NOMO-1 treated with dmso at 0.1 percent for 144 hours (cell line): ENCODE results near the gene CCDC80.
"Not testable (repeated sequence)": the region's sequence is repeated elsewhere in the genome, so short reads cannot be mapped to it uniquely, and the experiment has no call there.

Experiments used
- DNase-seq: peaks from one replicate; lab custom pipeline; 2025; ENCODE audit not compliant: unreplicated experiment; lab: John Stamatoyannopoulos, UW

Gene CCDC80

DNA sequence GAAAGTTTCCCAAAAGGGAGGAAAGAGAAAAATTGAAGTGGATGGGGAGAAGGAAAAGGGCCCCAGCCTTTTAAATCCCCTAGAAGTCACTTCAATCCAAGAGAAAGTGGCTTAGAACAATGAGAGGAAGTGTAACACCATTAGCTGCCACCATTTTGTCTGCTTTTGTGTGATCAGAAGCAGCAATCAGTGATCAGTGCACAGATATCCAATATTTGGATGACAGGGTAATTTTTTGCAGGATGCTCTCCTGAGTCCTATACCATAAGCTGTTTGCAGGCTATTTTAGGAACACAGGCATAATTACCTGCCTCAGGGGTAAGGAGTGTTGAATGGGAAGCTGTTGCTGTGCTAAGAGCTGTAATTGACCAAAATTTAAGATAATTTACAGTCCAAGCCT is 47.7 kb downstream of the CCDC80 start:
- DNase-seq, result no peak

DNA sequence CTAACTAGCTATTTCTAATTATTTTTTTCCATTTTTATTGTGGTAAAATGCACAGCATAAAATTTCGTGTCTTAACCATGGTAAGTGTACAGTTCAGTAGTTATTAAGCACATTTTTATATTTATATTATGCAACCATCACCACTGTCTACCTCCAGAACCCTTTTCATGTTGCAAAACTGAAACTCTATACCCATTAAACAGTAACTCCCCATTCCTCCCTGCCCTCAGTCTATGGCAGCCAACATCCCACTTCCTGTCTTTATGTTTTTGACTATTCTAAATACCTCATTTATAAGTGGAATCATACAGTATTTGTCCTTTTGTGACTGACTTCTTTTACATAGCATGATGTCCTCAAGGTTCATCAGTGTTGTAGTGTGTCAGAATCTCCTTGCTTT is 53.6 kb downstream of the CCDC80 start:
- DNase-seq, result no peak

DNA sequence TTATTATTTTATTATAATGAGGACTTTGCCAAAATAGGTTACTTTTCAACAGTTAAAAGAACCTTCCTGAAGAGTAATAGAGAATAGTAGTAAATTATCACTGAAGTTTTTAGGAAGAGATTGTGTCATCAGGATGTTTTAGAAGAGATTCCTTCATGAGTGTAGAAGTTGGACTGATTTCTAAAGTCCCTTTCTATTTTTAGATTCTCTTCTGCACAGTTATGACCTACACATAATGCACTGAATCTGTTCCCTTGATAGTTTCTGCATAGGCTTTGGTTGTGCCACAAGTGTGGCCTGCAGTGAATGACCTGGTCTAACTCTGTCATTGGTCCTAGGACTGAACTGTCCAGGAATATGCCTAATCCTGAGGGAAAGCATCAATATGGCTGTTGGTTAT is 55.2 kb downstream of the CCDC80 start:
- DNase-seq, result no peak

DNA sequence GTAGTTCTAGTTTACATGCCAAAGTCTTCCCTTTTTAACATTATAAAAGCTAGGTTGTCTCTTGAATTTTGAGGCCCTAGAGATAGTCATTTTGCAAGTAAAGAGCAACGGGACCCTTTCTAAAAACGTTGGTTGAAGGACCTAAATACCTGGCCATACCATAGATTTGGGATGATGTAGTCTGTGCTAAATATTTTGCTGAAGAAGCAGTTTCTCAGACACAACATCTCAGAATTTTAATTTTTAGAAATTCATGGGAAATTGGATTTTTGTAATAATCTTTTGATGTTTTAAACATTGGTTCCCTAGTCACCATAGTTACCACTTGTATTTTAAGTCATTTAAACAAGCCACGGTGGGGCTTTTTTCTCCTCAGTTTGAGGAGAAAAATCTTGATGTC is 57.8 kb downstream of the CCDC80 start:
- DNase-seq, result no peak

DNA sequence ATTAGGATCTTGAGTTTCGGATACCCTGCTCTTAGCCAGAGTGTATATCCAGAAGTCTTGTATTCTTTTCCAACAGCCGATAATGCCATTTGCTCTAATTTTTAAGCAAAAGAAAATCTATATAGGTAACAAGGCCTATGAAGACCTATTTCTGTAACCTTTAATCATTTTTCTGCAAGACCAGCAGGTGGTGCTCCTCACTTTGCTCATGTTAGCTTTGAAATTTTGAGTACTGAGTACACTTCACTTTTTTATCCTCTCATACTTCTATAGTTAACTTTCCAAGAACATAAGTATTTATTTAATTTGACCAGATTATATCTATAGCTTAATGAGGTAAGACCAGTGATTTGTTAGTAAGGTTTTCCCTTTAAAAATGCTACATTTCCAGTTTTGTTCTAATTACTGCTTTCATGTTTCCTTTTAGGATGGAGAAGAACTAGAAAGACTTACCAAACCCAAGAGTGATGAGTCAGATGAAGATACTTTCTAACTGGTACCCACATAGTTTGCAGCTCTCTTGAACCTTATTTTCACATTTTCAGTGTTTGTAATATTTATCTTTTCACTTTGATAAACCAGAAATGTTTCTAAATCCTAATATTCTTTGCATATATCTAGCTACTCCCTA is 58.6 kb downstream of the CCDC80 start:
- DNase-seq, result peak; percentile 28

DNA sequence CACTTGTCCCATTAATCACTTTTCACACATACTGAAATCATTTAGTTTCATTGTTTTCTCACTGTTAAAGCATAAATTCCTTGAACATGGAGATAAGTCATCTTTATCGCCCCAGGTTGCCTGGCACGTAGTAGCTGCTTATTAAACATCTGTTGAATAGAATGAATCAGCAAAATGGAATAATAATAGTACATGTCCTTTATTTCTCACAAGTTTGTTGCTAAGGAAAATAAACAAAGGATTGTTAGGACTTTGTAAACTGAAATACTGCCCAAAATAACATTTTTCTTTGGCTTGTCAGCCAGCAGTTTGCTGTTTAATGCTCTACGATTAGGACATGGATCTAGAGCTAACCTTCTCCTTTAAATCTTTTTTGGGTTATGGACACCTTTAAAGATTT is 61.2 kb downstream of the CCDC80 start:
- no peak for DNase-seq

DNA sequence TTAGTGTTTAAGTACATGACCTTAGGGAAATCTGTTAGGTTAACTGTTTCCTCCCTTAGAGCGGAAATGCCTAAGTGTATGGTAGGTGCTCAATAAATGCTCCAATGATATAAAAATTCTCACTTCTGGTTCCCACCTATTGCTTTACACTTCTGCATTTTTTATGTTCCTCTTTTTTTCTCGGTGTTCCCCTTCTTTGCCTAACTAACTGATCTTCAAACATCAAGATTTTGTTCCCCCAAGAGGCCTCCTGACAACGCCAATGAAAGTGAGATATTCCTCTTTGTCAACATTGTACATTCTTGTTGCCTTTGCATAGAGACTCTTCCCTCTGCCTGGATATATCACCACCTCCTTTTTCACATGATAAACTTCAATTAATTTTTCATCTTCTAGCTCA is 61.7 kb downstream of the CCDC80 start:
- DNase-seq, result peak; percentile 69

DNA sequence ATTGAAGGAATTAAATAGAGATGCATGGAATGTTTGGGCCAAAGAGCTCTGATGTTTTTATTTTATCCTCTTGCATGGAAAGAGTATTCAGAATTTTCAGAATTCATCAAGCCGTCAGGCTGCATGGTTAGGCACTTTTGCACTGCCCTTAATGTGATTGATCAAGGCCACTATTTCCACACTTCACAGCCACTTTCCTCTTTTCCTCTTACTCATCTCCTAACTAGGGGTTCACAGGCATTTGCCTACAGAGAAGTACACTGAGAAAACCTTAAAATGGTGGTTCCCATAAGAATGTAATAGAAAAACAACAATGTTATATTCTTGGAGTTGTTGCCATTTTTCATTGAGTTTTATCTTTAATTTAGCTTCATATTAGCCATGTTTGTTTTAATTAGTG is 68.2 kb downstream of the CCDC80 start:
- no peak for DNase-seq

DNA sequence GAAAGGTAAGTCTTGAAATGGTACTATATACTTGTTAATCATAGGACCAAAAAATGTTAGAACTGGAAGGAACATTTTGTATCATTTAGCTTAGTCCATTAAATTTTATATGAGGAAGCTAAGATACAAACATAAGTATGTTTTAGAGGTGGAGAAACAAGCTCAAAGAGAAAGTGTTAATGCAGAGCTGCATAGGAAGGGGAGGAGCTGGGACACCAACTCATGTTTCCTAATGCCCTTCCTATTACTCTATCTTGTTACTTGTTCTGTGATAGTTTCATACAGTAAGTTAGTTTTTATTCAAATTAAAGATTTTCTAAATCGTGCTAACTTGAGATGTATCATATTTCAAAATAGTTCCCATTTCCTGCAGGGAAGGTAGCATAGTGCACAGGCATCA is 71.7 kb downstream of the CCDC80 start:
- no peak for DNase-seq

DNA sequence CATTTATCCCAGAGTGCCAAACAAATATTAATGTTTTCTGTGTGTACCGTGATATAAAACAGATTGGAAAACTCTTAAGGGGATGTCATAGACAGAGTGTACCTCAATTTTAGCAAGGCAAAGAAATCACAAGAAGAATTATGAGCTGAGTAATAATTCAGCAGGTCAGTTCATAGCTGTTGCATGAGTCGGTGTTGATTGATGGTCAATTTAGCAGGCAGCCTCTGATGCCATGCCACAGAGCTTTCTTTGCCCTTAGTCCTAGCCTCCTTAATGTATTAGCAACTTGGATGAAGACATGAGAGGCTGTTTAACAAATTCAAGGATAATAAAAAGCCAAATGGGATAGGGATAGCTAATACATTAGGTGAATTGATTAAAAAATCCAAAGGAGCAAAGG is 72.3 kb downstream of the CCDC80 start:
- DNase-seq, result no peak

DNA sequence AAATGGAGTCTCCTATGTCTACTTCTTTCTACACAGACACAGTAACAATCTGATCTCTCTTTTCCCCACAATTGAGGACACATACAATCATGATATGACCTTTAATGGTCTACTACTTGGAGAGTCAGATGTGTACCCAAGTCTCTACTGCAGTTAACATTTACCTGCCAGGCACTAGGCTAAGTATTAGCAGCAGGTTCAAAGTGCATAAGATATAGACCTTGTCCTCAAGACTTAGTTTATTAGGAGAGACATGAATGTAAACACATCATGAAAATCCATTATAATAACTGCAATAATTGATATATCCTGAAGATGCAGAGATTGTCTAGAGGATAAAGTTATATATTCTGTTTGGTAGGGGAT is 76.0 kb downstream of the CCDC80 start:
- DNase-seq, result no peak

DNA sequence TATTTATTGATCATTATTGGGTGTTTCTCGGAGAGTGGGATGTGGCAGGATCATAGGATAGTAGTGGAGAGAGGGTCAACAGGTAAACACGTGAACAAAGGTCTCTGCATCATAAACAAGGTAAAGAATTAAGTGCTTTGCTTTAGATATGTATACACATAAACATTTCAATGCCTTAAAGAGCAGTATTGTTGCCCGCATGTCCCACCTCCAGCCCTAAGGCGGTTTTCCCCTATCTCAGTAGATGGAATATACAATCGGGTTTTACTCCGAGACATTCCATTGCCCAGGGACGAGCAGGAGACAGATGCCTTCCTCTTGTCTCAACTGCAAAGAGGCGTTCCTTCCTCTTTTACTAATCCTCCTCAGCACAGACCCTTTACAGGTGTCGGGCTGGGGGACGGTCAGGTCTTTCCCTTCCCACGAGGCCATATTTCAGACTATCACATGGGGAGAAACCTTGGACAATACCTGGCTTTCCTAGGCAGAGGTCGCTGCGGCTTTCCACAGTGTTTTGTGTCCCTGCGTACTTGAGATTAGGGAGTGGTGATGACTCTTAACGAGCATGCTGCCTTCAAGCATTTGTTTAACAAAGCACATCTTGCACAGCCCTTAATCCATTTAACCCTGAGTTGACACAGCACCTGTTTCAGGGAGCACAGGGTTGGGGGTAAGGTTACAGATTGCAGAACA is 76.5 kb downstream of the CCDC80 start:
- DNase-seq, result not testable (repeated sequence)

DNA sequence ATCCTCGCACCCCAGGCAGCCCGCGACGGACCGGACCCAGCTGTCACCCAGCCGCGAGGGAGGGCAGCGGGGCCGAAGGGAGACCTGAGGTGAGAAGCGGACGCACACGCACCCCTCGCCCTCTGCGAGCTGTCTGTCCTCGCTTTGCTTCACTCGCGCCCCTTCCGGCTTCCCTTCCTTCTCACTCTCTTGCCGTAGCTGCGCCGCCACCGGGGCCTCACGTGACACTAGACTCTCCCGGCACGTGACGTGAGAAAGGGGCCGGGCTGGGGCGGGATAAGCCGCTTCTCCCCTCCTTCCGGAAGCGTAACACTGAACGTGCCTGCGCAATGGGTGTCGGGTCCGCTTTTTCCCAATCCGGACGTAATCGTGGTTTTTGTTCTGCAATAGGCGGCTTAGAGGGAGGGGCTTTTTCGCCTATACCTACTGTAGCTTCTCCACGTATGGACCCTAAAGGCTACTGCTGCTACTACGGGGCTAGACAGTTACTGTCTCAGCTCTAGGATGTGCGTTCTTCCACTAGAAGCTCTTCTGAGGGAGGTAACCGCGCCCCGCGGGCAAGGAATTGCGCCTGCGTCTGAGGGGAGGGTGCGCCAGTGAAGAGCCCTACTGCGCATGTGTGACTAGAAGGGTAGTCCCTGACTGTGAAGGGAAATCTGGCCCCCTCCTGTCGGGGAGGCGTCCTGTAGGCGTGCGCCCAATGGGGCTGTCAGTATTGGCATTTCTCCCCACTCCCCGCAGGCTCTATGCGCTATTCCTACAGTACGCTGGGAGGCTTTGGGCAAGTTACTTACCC is 79.0 kb downstream of the CCDC80 start, which contains the start of the genes ATG3 and SLC35A5:
Gene ATG3 (minus strand): TSS at position 229 of the 796 bp plus-strand sequence. CDS start 434 bp downstream, outside the sequence.
Gene SLC35A5 (plus strand): TSS at position 312 of the 796 bp plus-strand sequence. CDS start 1,359 bp downstream, outside the sequence.
- DNase-seq, result peak; percentile 98

DNA sequence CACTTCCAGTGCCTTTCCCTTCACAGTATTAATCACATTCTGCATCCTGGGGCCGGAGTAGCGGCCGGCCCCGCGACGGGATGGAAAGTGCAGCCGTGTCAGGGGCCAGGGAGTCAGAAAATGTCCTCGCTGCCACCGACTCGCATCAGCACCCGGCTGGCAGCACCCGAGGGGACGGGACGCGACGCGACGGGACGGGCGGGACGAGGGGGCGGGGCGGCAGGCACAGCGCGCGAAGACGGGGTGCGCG is 79.5 kb downstream of the CCDC80 start:
- DNase-seq, result no peak

DNA sequence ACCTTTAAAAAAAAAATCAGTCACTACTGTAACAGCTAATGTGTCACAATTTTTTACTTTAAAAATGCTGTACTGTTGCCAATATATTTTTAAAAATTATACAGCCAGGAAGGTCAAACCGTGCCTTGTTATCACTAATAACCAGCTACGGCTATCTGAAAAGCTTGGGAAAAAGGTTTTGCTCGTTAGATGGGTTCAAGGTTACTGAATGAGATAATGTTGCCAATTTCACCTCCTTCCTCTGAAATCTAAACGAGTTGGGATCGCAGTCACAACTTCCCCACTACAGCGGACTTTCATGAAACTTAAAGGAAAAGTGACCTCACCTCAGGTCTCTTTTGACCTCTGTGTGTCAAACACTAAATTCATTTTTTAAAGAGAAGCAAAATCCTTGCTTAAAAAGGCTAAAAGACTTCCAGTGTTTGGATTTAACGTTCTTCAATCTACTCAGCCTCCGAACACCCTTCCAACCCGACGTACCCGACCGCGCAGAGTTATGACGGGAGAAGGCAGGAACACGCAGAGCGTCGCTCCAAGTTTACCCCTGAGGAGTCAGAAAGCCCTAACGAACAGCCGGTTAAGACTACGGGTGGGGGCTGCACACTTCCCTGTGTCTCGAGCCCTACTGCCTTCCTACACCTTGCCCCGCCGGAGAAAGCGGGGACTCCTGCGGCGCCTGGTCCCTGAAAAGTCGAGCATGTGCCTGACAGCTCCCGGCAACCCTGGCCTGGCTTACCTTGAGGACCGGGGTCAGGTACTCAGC is 80.0 kb downstream of the CCDC80 start:
- peak; percentile 59 for DNase-seq

DNA sequence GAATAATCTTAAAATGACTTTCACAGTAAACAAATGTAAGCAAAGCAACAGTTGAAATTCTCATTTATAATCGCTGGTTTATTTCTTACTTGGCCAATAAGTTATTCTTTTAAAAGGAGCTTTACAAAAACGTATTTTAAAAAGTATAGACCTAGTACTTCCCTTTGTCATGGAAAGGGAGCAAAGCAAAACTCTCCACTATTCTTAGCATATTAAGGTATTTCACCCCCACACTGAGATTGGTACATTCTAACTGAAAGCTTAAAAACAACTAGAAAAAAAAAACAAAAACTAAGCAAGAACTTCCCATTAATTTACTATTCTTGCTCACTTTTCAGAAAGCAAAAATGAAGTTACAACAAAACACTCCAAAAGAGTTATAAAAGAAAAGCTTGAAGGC is 80.6 kb downstream of the CCDC80 start:
- no peak for DNase-seq

DNA sequence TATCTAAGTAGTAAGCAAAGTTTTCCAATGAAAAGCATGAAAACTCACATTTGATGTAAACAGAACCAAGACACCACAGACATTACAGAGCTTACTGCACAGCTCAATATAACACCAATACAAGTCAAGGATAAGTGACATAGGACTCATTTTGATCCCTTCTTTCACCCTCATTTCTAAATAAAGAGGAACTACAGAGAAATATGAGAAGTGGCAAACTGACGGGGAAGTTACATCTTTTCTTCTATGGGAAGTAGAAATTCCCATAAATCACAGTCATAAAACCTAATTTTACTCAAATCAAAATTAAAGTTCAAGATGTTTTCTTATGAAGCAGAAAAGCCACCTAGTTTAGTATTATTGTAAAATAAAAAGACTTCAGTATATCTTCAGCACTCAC is 83.0 kb downstream of the CCDC80 start:
- peak; percentile 67 for DNase-seq

DNA sequence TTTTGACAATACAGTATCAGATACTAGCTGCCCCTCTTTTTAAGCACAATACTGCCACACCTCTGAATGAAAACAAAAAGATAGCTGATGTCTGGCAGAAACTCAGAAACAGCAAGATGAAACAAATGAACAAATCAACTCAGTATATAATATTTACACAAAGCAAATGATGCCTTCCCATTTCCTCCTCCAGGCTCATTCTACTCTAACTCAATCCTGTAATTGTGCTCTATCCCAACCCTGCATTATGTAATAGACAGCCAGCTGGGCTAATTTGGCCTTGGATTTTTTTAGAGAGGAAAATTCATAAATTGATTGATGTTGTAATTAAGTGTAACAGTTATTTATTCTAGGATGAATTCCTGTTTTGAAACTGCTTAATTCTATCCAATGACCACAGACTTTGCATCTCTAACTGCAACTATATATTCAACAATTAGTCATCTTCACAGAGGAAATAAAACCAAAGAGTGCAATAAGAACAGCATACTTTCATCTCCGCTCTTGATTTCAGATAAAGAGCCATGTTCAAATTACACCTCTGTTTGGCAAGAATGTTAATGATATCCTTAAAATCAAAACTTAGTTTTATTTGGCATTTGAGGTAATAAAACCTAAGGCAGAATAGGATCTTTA is 85.3 kb downstream of the CCDC80 start:
- no peak for DNase-seq

DNA sequence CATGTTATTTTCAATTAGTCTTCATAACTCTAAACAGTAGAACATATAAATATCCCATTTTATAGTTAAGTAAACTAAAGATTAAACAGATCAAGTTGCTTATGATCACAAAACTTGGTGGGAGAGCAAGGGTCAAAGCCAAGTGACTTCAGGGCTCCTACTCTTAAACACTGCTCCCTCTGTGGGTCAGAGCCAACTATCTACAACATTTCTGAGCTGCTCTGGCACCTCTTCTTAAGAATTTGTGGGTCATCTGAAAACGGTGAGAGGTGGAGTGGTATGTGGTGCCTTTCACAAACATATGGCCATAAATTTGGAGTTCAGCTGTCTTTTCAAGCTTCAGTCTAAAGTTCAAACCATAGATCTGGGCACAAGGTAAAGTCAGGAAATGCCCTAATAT is 90.1 kb downstream of the CCDC80 start:
- no peak for DNase-seq
